SH-SY5Y (cell line): Measurements from ENCODE around the gene ACSL3.

ENCODE experiments used
- GATA2 ChIP-seq: IDR thresholded peaks from 2 replicates; pipeline ENCODE4 v1.6.1; 2011; ENCODE audit warnings: mild to moderate bottlenecking, low read depth, low read length
- GATA3 ChIP-seq: IDR thresholded peaks from 2 replicates; pipeline ENCODE4 v1.6.1; 2011; ENCODE audit warnings: low read depth, mild to moderate bottlenecking, low read length, moderate library complexity

DNA sequence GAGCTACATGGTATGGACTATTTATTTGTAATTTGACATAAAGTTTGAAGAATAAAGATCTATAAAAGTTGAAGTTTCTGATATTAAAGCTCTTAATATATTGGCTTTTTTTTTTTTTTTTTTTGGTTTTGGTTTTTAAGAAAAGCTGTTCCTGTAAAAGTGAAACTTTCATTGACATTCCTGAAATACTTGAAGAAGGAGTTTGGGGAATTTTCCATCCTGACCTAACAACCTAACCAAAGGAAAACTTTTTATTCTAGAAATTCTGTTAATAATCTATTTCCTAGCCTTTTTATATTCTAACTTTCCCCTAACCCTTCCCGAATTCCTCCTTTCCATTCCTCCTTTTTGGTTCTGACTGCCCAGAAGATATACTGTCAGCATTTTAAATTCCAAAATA, 83.7 kb downstream of the ACSL3 start:
- TF ChIP-seq GATA2, result no peak
- no peak for TF ChIP-seq GATA3
